Measurements from ENCODE around the gene JMJD1C.

- TF ChIP-seq CTCF (conservative IDR thresholded peaks at IDR 0.05) (no peak), ZFX (IDR thresholded peaks at IDR 0.05) (no peak)
These were observed 101.8 kb downstream of the JMJD1C start for GRCh38 chr10:63363951-63364350.

Measured in C4-2B (cell line).